Esophagus squamous epithelium (tissue), 4 donors: ENCODE measurements around the gene ADGRG3.

ENCODE experiments used
- POLR2A ChIP-seq, 4 donors: fragments of 450-650 bp; IDR thresholded peaks; one replicate each; pipeline ENCODE4 v1.6.1; 2017; ENCODE audit warnings: antibody characterized with exemption in 4 of 4, mild to moderate bottlenecking in 4 of 4, moderate library complexity in 3 of 4
- TF ChIP-seq, protein P1 (sequence below), 6 experiments: fragments of 450-650 bp in 4 of 6; fragments of 200-600 bp in 2 of 6; sonication (generic) in 2 of 6; IDR thresholded peaks; one replicate each; pipeline ENCODE4 v1.5.1; 2016 to 2019; ENCODE audit warnings: antibody characterized with exemption in 6 of 6, mild to moderate bottlenecking in 4 of 6, moderate library complexity in 4 of 6

DNA sequence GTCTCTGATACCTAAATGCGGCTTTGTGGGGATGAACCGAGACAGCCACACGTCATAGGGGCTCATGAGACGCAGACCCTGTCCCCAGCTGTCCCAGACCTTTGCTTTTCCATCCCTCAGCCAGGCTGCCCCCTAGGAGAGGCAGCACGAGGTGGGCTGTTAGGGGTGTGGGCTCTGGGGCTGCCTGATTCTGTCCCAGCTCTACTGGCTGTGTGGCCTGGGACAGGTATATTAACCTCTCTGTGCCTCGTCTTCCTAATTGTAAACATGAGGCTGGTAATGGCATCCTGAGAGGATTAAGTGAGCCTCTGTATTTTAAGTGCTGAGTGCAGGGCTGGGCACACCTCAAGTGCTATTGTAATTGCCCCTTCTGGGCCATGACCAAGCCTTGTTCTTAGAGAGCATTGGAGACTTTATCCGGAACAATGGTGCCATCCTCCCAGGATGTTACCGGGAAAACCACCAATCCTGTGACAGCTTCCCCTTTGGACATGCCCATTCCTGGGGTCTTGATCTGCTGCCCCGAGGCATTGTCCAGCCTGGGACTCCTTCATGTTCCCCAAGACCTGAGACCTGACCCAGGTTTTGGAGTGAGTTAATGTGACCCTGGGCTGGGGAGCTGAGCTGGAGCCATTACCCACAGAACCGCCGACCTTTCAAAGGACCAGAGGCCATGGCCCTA is 34.6 kb upstream of the ADGRG3 start:
- TF ChIP-seq, protein P1, sequence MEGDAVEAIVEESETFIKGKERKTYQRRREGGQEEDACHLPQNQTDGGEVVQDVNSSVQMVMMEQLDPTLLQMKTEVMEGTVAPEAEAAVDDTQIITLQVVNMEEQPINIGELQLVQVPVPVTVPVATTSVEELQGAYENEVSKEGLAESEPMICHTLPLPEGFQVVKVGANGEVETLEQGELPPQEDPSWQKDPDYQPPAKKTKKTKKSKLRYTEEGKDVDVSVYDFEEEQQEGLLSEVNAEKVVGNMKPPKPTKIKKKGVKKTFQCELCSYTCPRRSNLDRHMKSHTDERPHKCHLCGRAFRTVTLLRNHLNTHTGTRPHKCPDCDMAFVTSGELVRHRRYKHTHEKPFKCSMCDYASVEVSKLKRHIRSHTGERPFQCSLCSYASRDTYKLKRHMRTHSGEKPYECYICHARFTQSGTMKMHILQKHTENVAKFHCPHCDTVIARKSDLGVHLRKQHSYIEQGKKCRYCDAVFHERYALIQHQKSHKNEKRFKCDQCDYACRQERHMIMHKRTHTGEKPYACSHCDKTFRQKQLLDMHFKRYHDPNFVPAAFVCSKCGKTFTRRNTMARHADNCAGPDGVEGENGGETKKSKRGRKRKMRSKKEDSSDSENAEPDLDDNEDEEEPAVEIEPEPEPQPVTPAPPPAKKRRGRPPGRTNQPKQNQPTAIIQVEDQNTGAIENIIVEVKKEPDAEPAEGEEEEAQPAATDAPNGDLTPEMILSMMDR (IDR thresholded peaks at IDR 0.05): no peak
- TF ChIP-seq POLR2A (IDR thresholded peaks at IDR 0.05): no peak
